SU-DHL-6 (cell line): ENCODE results near the gene SMIM8.

Source experiments
- CTCF ChIP-seq: fragments of 200-600 bp; sonication (generic); IDR thresholded peaks from one replicate; pipeline ENCODE4 v1.5.1; 2017; ENCODE audit warnings: antibody characterized with exemption, mild to moderate bottlenecking, low read length, moderate library complexity; ENCODE audit not compliant: insufficient read depth, poor library complexity, severe bottlenecking
- EZH2phosphoT487 ChIP-seq: fragments of 200-600 bp; sonication (generic), shearing (Covaris generic); conservative IDR thresholded peaks from 2 replicates; pipeline ENCODE4 v1.6.1; 2018; ENCODE audit warnings: mild to moderate bottlenecking, antibody characterized with exemption, low read length, moderate library complexity, mixed read lengths

- TF ChIP-seq CTCF (no peak), EZH2phosphoT487 (no peak)
Measured at GRCh38 chr6:87287251-87287650, 35.1 kb upstream of the SMIM8 start.
